ENCODE results near the gene MTRFR.
A peak's percentile ranks its signal among the peaks of the same experiment; 100 is the strongest.

The MTRFR gene

DNA sequence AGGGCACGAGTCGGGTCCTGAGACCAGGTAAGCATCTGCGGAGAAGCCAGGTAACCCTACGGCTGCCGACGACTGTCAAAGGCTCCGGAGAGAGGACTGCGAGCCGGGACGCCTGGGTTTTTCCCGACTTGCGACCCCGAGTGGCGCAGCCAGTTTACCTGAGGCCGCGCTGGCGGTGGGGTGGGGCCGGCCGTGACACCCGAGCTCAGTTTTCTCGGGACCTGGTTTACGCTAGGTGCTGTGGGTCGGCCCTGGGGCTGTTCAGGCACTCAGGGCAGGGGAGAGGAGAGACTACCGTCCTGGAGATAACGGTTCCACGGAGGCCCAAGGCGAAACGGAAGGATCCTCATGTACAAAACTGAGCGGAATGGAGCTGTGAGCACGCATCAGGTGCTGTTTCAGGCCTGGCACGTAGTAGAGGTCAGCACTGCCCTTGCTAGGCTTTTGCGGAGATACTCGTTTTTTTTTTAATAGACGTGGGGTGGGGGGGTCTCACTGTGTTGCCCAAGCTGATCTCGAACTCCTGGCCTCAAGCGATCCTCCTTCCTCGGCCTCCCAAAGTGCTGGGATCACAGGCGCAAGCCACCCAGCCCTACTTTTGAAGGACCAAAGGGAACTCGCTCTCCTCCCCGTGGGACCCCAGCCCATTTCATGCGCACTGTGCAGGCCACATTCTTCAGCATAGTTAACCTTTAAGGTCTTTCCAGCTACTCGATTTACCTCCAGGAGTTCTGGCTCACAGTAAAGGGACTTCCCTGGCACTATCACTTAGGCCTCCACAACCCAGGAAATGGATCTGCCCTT lies 471 bp downstream of the MTRFR start:
- ChIA-PET POLR2A (interaction anchor here (0.6 to 3.0 kb wide), 11 partner anchors 8 to 1598 kb away, joined by 3 to 28 read pairs (median 5); partner anchors contain the start of gene OGFOD2), CTCF (interaction anchor here (0.7 to 3.9 kb wide), 9 partner anchors 11 to 596 kb away, joined by 3 to 28 read pairs (median 4); no protein-coding TSS in a partner anchor)
- Histone ChIP-seq H3K4me1 (ENCODE audit: control extremely low read depth in 1 of 4, control insufficient read depth in 4 of 4, insufficient read depth in 4 of 4, low read length in 3 of 4) (peaks cover 32 to 62% (median 46%) of the 10 kb centered on the region in 4 experiments), H3K9me3 (ENCODE audit: control extremely low read depth in 1 of 5, control insufficient read depth in 4 of 5, insufficient read depth in 2 of 5, low read depth in 1 of 5, low read length in 4 of 5) (no peaks in the 10 kb centered on the region), H3K36me3 (ENCODE audit: control insufficient read depth in 4 of 4, insufficient read depth in 4 of 4, low read length in 3 of 4) (peaks cover 0 to 6% (median 2%) of the 10 kb centered on the region in 4 experiments), H3K27me3 (replicated peaks in 2 of 5; ENCODE audit: control insufficient read depth in 4 of 5, insufficient read depth in 5 of 5, low read length in 4 of 5) (no peaks in the 10 kb centered on the region), H3K4me3 (ENCODE audit: control insufficient read depth in 1 of 7, extremely low read depth in 1 of 7, insufficient read depth in 4 of 7, low read depth in 2 of 7, low read length in 6 of 7) (peak overlapping the region; percentile 82 to 99 (median 97)), H3K27ac (ENCODE audit: insufficient read depth in 1 of 2, low read depth in 1 of 2, low read length in 2 of 2, poor library complexity in 1 of 2, severe bottlenecking in 2 of 2) (peak overlapping the region; percentile 85 to 95)
- DNase-seq = no peak
- 12% methylated on average over 34 of the region's 42 CpGs for WGBS (ENCODE audit: insufficient coverage)

DNA sequence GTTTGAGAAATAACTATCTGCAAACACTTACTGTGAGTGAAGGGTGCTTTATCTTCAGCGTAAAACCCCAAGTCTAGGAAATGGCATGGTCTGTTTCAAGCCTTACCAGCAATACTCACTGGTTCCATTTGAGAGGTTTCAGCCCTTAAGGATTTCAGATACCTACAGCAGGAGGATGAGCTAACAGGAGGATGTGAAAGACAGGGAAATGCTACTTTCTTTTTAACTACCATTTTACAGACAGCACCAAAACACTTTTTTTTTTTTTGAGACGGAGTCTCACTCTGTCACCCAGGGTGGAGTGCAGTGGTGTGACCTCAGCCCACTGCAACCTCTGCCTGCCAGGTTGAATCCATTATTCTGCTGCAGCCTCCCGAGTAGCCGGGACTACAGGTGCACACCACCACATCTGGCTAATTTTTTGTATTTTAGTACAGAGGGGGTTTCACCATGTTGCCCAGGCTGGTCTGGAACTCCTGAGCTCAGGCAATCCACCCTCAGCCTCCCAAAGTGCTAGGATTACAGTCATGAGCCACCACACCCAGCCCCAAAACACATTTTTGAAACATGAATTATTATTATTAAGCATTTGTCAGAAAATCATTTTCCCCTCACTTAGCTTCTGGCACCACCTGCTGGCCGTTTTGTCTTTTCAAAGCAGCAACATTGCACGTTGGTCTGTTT lies 4.6 kb downstream of the MTRFR start:
- Histone ChIP-seq H3K36me3 (ENCODE audit: control insufficient read depth in 4 of 4, insufficient read depth in 4 of 4, low read length in 3 of 4) (peaks cover 0 to 20% (median 11%) of the 10 kb centered on the region in 4 experiments), H3K9me3 (ENCODE audit: control extremely low read depth in 1 of 5, control insufficient read depth in 4 of 5, insufficient read depth in 2 of 5, low read depth in 1 of 5, low read length in 4 of 5) (no peaks in the 10 kb centered on the region), H3K27me3 (replicated peaks in 2 of 5; ENCODE audit: control insufficient read depth in 4 of 5, insufficient read depth in 5 of 5, low read length in 4 of 5) (no peaks in the 10 kb centered on the region), H3K4me3 (ENCODE audit: control insufficient read depth in 1 of 7, extremely low read depth in 1 of 7, insufficient read depth in 4 of 7, low read depth in 2 of 7, low read length in 6 of 7) (no peak overlapping the region), H3K27ac (ENCODE audit: insufficient read depth in 1 of 2, low read depth in 1 of 2, low read length in 2 of 2, poor library complexity in 1 of 2, severe bottlenecking in 2 of 2) (no peak overlapping the region), H3K4me1 (ENCODE audit: control extremely low read depth in 1 of 4, control insufficient read depth in 4 of 4, insufficient read depth in 4 of 4, low read length in 3 of 4) (peaks cover 7 to 40% (median 31%) of the 10 kb centered on the region in 4 experiments)
- ChIA-PET CTCF (interaction anchor here (0.7 to 3.7 kb wide), 28 partner anchors 10 to 444 kb away, joined by 3 to 29 read pairs (median 4); no protein-coding TSS in a partner anchor), POLR2A (interaction anchor here (1.0 to 1.1 kb wide), 2 partner anchors 15 to 173 kb away, joined by 3 read pairs; no protein-coding TSS in a partner anchor)
- WGBS (ENCODE audit: insufficient coverage) = 73% methylated on average over 5 of the region's 6 CpGs
- peak; percentile 67 to 82 (median 77) for DNase-seq

DNA sequence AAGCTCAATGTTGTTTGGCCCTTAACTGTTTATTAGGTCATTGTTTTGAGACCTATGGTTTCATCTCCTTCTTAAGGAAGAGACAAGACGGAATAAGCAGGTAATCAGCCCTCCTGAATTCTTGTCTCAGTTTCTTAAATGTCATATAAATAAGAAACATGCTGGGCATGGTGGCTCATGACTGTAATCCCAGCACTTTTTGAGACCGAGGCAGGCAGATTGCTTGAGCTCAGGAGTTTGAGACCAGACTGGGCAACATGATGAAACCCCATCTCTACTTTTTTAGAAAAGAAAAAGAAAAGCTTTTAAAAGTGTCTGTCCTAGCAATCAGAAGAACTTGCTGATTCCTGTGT lies 5.1 kb downstream of the MTRFR start:
- ChIA-PET CTCF (interaction anchor here (0.6 to 3.7 kb wide), 29 partner anchors 10 to 444 kb away, joined by 3 to 29 read pairs (median 4); no protein-coding TSS in a partner anchor), POLR2A (interaction anchor here (1.0 to 1.1 kb wide), 2 partner anchors 15 to 174 kb away, joined by 3 read pairs; no protein-coding TSS in a partner anchor)
- H3K4me1 ChIP-seq (ENCODE audit: control extremely low read depth in 1 of 4, control insufficient read depth in 4 of 4, insufficient read depth in 4 of 4, low read length in 3 of 4) = peaks cover 7 to 41% (median 31%) of the 10 kb centered on the region in 4 experiments
- H3K27ac ChIP-seq (ENCODE audit: insufficient read depth in 1 of 2, low read depth in 1 of 2, low read length in 2 of 2, poor library complexity in 1 of 2, severe bottlenecking in 2 of 2) = no peak overlapping the region
- H3K9me3 ChIP-seq (ENCODE audit: control extremely low read depth in 1 of 5, control insufficient read depth in 4 of 5, insufficient read depth in 2 of 5, low read depth in 1 of 5, low read length in 4 of 5) = no peaks in the 10 kb centered on the region
- 100% methylated on average over 1 of the region's 2 CpGs for WGBS (ENCODE audit: insufficient coverage)
- peaks cover 0 to 20% (median 11%) of the 10 kb centered on the region in 4 experiments for H3K36me3 ChIP-seq (ENCODE audit: control insufficient read depth in 4 of 4, insufficient read depth in 4 of 4, low read length in 3 of 4)
- no peaks in the 10 kb centered on the region for H3K27me3 ChIP-seq (replicated peaks in 2 of 5; ENCODE audit: control insufficient read depth in 4 of 5, insufficient read depth in 5 of 5, low read length in 4 of 5)
- DNase-seq = no peak
- no peak overlapping the region for H3K4me3 ChIP-seq (ENCODE audit: control insufficient read depth in 1 of 7, extremely low read depth in 1 of 7, insufficient read depth in 4 of 7, low read depth in 2 of 7, low read length in 6 of 7)

DNA sequence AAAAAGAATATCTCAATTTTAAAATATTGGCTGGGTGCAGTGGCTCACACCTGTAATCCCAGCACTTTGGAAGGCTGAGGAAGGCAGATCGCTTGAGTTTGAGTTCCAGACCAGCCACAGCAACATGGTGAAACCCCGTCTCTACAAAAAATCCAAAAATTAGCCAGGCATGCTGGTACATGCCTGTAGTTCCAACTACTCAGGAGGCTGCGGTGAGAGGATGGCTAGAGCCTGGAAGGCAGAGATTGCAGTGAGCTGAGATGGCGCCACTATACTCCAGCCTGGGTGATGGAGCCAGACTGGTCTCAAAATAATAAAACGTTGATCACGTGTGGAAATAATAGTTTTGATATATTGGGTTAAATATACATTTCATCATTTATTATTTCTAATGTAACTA lies 5.7 kb downstream of the MTRFR start:
- Histone ChIP-seq H3K4me3 (ENCODE audit: control insufficient read depth in 1 of 7, extremely low read depth in 1 of 7, insufficient read depth in 4 of 7, low read depth in 2 of 7, low read length in 6 of 7) (no peak overlapping the region), H3K4me1 (ENCODE audit: control extremely low read depth in 1 of 4, control insufficient read depth in 4 of 4, insufficient read depth in 4 of 4, low read length in 3 of 4) (peaks cover 4 to 40% (median 24%) of the 10 kb centered on the region in 4 experiments), H3K27me3 (replicated peaks in 2 of 5; ENCODE audit: control insufficient read depth in 4 of 5, insufficient read depth in 5 of 5, low read length in 4 of 5) (no peaks in the 10 kb centered on the region), H3K9me3 (ENCODE audit: control extremely low read depth in 1 of 5, control insufficient read depth in 4 of 5, insufficient read depth in 2 of 5, low read depth in 1 of 5, low read length in 4 of 5) (no peaks in the 10 kb centered on the region), H3K36me3 (ENCODE audit: control insufficient read depth in 4 of 4, insufficient read depth in 4 of 4, low read length in 3 of 4) (peaks cover 2 to 20% (median 11%) of the 10 kb centered on the region in 4 experiments), H3K27ac (ENCODE audit: insufficient read depth in 1 of 2, low read depth in 1 of 2, low read length in 2 of 2, poor library complexity in 1 of 2, severe bottlenecking in 2 of 2) (no peak overlapping the region)
- no peak for DNase-seq
- CTCF ChIA-PET = interaction anchor here (0.6 to 3.7 kb wide), 23 partner anchors 10 to 405 kb away, joined by 3 to 29 read pairs (median 5); no protein-coding TSS in a partner anchor
- POLR2A ChIA-PET = interaction anchor here (1.1 kb wide), 1 partner anchor 175 kb away, joined by 3 read pairs; no protein-coding TSS in a partner anchor
- WGBS (ENCODE audit: insufficient coverage) = 95% methylated on average over 4 of the region's 6 CpGs

DNA sequence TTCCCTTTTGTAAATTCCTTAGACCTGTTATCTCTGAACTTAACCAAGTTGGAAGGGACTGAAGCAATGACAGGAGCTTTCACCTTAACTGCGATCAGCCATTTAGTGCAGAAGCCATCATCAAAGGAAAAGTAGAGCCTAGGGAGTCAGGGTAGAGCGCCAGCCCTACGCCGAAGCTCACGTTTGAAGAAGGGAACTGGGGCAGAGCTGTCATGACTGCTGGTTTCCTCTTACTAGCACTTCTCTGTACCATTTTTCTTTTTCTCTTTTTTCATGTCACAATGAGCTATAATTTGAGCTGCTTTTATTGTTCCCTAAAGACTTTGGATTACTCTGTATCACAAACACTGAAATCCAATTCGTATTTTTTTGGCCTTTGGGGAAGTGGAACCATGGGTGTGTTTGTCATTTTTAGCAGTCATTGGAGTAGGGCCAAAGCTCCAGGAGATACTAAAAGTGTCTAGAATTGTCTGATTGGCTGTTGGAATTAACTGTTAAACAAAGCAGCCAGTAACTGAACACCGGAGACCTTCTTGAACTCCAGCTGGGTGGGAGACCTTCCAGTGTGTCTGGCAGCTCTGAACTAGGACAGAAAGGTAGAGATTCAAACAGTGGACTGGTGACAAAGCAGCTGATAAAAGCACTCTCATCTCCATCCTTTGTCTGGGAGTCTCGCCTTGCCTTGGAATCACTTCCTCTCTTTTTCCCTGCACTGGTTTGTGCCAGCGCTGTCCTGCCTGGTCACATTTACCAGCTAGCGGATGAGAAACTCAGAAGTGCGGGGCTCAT lies 9.1 kb downstream of the MTRFR start:
- WGBS (ENCODE audit: insufficient coverage) = 69% methylated on average over 6 of the region's 11 CpGs
- no peaks in the 10 kb centered on the region for H3K9me3 ChIP-seq (ENCODE audit: control extremely low read depth in 1 of 5, control insufficient read depth in 4 of 5, insufficient read depth in 2 of 5, low read depth in 1 of 5, low read length in 4 of 5)
- H3K4me1 ChIP-seq (ENCODE audit: control extremely low read depth in 1 of 4, control insufficient read depth in 4 of 4, insufficient read depth in 4 of 4, low read length in 3 of 4) = peaks cover 2 to 26% (median 11%) of the 10 kb centered on the region in 4 experiments
- peak overlapping the region in 2 of 7 experiments; percentile 25 to 33 for H3K4me3 ChIP-seq (ENCODE audit: control insufficient read depth in 1 of 7, extremely low read depth in 1 of 7, insufficient read depth in 4 of 7, low read depth in 2 of 7, low read length in 6 of 7)
- CTCF ChIA-PET = interaction anchor here (0.9 to 2.2 kb wide), 9 partner anchors 9 to 449 kb away, joined by 3 to 11 read pairs (median 4); partner anchors contain the start of genes MPHOSPH9 and MTRFR
- peak overlapping the region in 1 of 2 experiments; percentile 54 for H3K27ac ChIP-seq (ENCODE audit: insufficient read depth in 1 of 2, low read depth in 1 of 2, low read length in 2 of 2, poor library complexity in 1 of 2, severe bottlenecking in 2 of 2)
- POLR2A ChIA-PET = interaction anchor here (1.3 to 1.9 kb wide), 2 partner anchors 9 kb away, joined by 6 to 10 read pairs; partner anchors contain the start of genes MPHOSPH9 and MTRFR
- no peaks in the 10 kb centered on the region for H3K27me3 ChIP-seq (replicated peaks in 2 of 5; ENCODE audit: control insufficient read depth in 4 of 5, insufficient read depth in 5 of 5, low read length in 4 of 5)
- H3K36me3 ChIP-seq (ENCODE audit: control insufficient read depth in 4 of 4, insufficient read depth in 4 of 4, low read length in 3 of 4) = peaks cover 2 to 20% (median 8%) of the 10 kb centered on the region in 4 experiments
- peak in 2 of 3 donors; percentile 45 to 58 for DNase-seq

DNA sequence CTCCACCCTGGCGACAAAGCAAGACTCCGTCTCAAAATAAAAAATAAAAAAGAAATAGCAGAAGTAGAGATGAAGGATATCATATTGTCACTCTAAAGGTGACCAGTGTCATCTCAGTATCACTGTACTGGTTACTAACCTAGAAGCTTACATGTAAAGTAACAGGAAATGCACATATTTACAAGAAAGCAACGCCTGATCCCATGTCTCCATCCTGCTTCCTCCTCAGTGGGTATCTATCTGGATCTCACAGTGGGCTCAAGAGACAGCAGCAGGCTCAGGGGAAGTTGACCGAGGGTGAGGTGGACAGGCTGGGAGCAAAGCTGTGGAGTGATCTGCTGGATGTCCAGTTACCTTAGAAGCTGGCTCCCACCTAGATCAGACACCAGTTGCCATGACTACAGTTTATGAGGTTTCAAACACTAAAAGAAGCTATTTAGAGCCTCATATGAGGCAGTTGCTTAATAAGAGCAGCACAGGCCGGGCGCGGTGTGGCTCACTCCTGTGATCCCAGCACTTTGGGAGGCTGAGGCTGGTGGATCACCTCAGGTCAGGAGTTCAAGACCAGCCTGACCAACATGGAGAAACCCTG lies 10.5 kb downstream of the MTRFR start:
- CTCF ChIA-PET = interaction anchor here (2.0 kb wide), 1 partner anchor 200 kb away, joined by 6 read pairs; no protein-coding TSS in a partner anchor

More for the DNA sequence above, 10.5 kb downstream of the MTRFR start:
- Histone ChIP-seq H3K36me3 (ENCODE audit: control insufficient read depth in 4 of 4, insufficient read depth in 4 of 4, low read length in 3 of 4) (peaks cover 2 to 21% (median 12%) of the 10 kb centered on the region in 4 experiments), H3K4me3 (ENCODE audit: control insufficient read depth in 1 of 7, extremely low read depth in 1 of 7, insufficient read depth in 4 of 7, low read depth in 2 of 7, low read length in 6 of 7) (no peak overlapping the region), H3K4me1 (ENCODE audit: control extremely low read depth in 1 of 4, control insufficient read depth in 4 of 4, insufficient read depth in 4 of 4, low read length in 3 of 4) (peaks cover 2 to 16% (median 11%) of the 10 kb centered on the region in 4 experiments), H3K27me3 (replicated peaks in 2 of 5; ENCODE audit: control insufficient read depth in 4 of 5, insufficient read depth in 5 of 5, low read length in 4 of 5) (no peaks in the 10 kb centered on the region), H3K27ac (ENCODE audit: insufficient read depth in 1 of 2, low read depth in 1 of 2, low read length in 2 of 2, poor library complexity in 1 of 2, severe bottlenecking in 2 of 2) (no peak overlapping the region), H3K9me3 (ENCODE audit: control extremely low read depth in 1 of 5, control insufficient read depth in 4 of 5, insufficient read depth in 2 of 5, low read depth in 1 of 5, low read length in 4 of 5) (peaks cover 0 to 6% (median 0%) of the 10 kb centered on the region in 5 experiments)
- POLR2A ChIA-PET = interaction anchor here (0.7 to 0.9 kb wide), 2 partner anchors 11 to 122 kb away, joined by 3 to 4 read pairs; partner anchors contain the start of gene MPHOSPH9
- 94% methylated on average over 5 of the region's 7 CpGs for WGBS (ENCODE audit: insufficient coverage)
- no peak for DNase-seq

All from common myeloid progenitor, CD34-positive (primary cell).